WTC11 (cell line): ENCODE data around the gene TRAFD1. TPM values are rescaled to one million over a fixed set of nuclear protein-coding genes. Genes with fewer than 3 reads are reported as not detected.

Source experiments
- ATAC-seq: fragments of 200-7000 bp; cut with Tn5 transposase; 2 replicates; pipeline ENCODE4 v1.10.0; 2021; ENCODE audit warnings: mild to moderate bottlenecking, moderate library complexity
- CTCF ChIA-PET: fragments of 300-600 bp; sonication (Branson Sonifier 250); formaldehyde crosslinking; loops from one replicate; lab custom pipeline; 2021; ENCODE audit warnings: antibody characterized with exemption; lab: Charles Lee
- POLR2A ChIA-PET: fragments of 350-600 bp; sonication (Branson Sonifier 250); formaldehyde crosslinking; loops from one replicate; lab custom pipeline; 2021; ENCODE audit warnings: antibody characterized with exemption; lab: Charles Lee
- DNase-seq: peaks from one replicate; pipeline ENCODE4 v3.0.0; 2021; ENCODE audit warnings: low spot score
- H3K27ac Mint-ChIP-seq: 2 replicates; pipeline ENCODE4 v1.8.0; 2021; ENCODE audit warnings: mixed read lengths
- H3K27me3 Mint-ChIP-seq: 2 replicates; pipeline ENCODE4 v1.8.0; 2021; ENCODE audit warnings: low read depth, mild to moderate bottlenecking, moderate library complexity, mixed read lengths
- H3K36me3 Mint-ChIP-seq: 2 replicates; pipeline ENCODE4 v1.8.0; 2021; ENCODE audit warnings: mixed read lengths
- H3K4me1 Mint-ChIP-seq: 2 replicates; pipeline ENCODE4 v1.8.0; 2022; ENCODE audit warnings: mixed read lengths
- H3K4me3 Mint-ChIP-seq: 2 replicates; pipeline ENCODE4 v1.8.0; 2021; ENCODE audit warnings: mild to moderate bottlenecking, moderate library complexity, mixed read lengths
- H3K9me3 Mint-ChIP-seq: 2 replicates; pipeline ENCODE4 v1.8.0; 2021; ENCODE audit warnings: mixed read lengths
- ELF4 ChIP-seq: sonication (generic); formaldehyde crosslinking; IDR thresholded peaks from 2 replicates; pipeline ENCODE4 v1.8.1; 2022; ENCODE audit warnings: low read depth, mild to moderate bottlenecking, moderate library complexity, missing genetic modification reagents
- ETV6 ChIP-seq: sonication (generic); formaldehyde crosslinking; IDR thresholded peaks from 2 replicates; pipeline ENCODE4 v1.8.1; 2022; ENCODE audit warnings: mild to moderate bottlenecking, missing genetic modification reagents
- FOXP1 ChIP-seq: sonication (generic); formaldehyde crosslinking; IDR thresholded peaks from 2 replicates; pipeline ENCODE4 v1.8.0; 2022; ENCODE audit warnings: missing genetic modification reagents, mild to moderate bottlenecking, moderate library complexity, borderline replicate concordance
- IRF2 ChIP-seq: sonication (generic); formaldehyde crosslinking; IDR thresholded peaks from 2 replicates; pipeline ENCODE4 v1.8.0; 2022; ENCODE audit warnings: low read depth, missing genetic modification reagents, borderline replicate concordance
- NR3C1 ChIP-seq: sonication (generic); formaldehyde crosslinking; conservative IDR thresholded peaks from 2 replicates; pipeline ENCODE4 v1.8.1; 2023; ENCODE audit warnings: low read depth, mild to moderate bottlenecking, missing genetic modification reagents
- TCF7 ChIP-seq: sonication (generic); formaldehyde crosslinking; IDR thresholded peaks from 2 replicates; pipeline ENCODE4 v1.8.0; 2022; ENCODE audit warnings: mild to moderate bottlenecking, low read depth, missing genetic modification reagents, moderate library complexity
- ZNF671 ChIP-seq: fragments of 250-450 bp; sonication (Bioruptor Pico); IDR thresholded peaks from 2 replicates; pipeline ENCODE4 v1.8.0; 2021; ENCODE audit warnings: mild to moderate bottlenecking
- total RNA-seq: library from RNA; stranded (reverse); gene quantifications from 3 replicates; pipeline ENCODE4 v1.2.3, GENCODE V29; 2021
- TF ChIP-seq, protein P1 (sequence below): sonication (generic); formaldehyde crosslinking; IDR thresholded peaks from 2 replicates; pipeline ENCODE4 v1.8.1; 2022; ENCODE audit warnings: mild to moderate bottlenecking, missing genetic modification reagents, moderate library complexity, borderline replicate concordance
- TF ChIP-seq, protein P2 (sequence below): fragments of 250-450 bp; sonication (Bioruptor Pico); IDR thresholded peaks from 2 replicates; pipeline ENCODE4 v1.9.0; 2021; ENCODE audit warnings: mild to moderate bottlenecking
- TF ChIP-seq, protein P3 (sequence below): fragments of 250-450 bp; sonication (Bioruptor Pico); IDR thresholded peaks from 2 replicates; pipeline ENCODE4 v1.9.0; 2021; ENCODE audit warnings: mild to moderate bottlenecking
- TF ChIP-seq, protein P4 (sequence below): sonication (generic); formaldehyde crosslinking; IDR thresholded peaks from 2 replicates; pipeline ENCODE4 v1.8.0; 2023; ENCODE audit warnings: missing genetic modification reagents, mild to moderate bottlenecking, borderline replicate concordance
- TF ChIP-seq, protein P5 (sequence below): sonication (generic); formaldehyde crosslinking; IDR thresholded peaks from 2 replicates; pipeline ENCODE4 v1.8.0; 2022; ENCODE audit warnings: mild to moderate bottlenecking, missing genetic modification reagents

TRAFD1 gene
- total RNA-seq, 1 experiment from 2014 or later, result 25.1 TPM

DNA sequence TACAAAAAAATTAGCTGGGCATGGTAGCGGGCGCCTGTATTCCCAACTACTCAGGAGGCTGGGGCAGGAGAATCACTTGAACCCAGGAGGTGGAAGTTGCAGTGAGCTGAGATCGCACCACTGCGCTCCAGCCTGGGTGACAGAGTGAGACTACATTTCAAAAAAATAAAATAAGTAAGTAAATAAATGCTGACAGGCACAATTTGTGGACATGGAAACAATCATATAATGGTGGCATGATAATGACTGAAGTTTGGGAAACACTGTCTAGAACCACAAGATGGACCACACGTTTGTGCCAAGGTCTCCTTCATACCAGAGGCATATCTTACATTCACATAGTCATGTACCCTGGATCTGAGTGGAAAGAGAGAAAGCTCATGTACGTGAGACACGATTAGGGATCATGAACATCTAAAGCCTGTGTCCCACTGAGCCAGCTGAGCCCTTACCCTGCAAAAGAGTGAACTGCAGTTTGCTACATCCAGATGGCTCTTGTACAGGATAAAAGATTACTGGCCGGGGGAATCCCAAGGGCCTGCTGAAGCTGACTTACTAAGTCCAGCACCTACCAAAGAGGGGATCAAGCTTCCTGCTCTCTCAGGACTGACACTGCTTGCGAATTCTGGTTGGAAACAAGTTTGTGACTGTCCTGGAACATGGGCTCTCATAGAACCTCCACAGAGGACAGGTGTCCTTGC lies 62.9 kb downstream of the TRAFD1 start (continued):
- TF ChIP-seq, protein P1, sequence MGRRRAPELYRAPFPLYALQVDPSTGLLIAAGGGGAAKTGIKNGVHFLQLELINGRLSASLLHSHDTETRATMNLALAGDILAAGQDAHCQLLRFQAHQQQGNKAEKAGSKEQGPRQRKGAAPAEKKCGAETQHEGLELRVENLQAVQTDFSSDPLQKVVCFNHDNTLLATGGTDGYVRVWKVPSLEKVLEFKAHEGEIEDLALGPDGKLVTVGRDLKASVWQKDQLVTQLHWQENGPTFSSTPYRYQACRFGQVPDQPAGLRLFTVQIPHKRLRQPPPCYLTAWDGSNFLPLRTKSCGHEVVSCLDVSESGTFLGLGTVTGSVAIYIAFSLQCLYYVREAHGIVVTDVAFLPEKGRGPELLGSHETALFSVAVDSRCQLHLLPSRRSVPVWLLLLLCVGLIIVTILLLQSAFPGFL, result no peak

- H3K27ac Mint-ChIP-seq, result no peak overlapping the region; the same call in 1 of the 2 replicates
- H3K27me3 Mint-ChIP-seq, result no peaks in the 10 kb centered on the region
Measured at GRCh38 chr12:112190231-112191025, 65.1 kb downstream of the TRAFD1 start.

GRCh38 chr12:112191201-112191600 lies 65.8 kb downstream of the TRAFD1 start:
- H3K27me3 Mint-ChIP-seq, result no peaks in the 10 kb centered on the region
- peaks cover 22% of the 10 kb centered on the region for H3K36me3 Mint-ChIP-seq
- POLR2A ChIA-PET, result no interaction called here
- TF ChIP-seq FOXP1 (CRISPR knock-in tag), result no peak
- TF ChIP-seq, all 79 proteins: peak for 0
- no peak for ATAC-seq
- no peaks in the 10 kb centered on the region for H3K4me1 Mint-ChIP-seq
- no peak overlapping the region for H3K4me3 Mint-ChIP-seq
- no peaks in the 10 kb centered on the region for H3K9me3 Mint-ChIP-seq
- CTCF ChIA-PET, result interaction anchor here (0.8 to 1.0 kb wide), 2 partner anchors 171 to 196 kb away, joined by 3 read pairs; no protein-coding TSS in a partner anchor
- no peak for DNase-seq
- H3K27ac Mint-ChIP-seq, result no peak overlapping the region; the same call in 1 of the 2 replicates

More at GRCh38 chr12:112190231-112191025, 65.1 kb downstream of the TRAFD1 start:
- ChIA-PET CTCF (interaction anchor here (0.5 to 1.0 kb wide), 3 partner anchors 71 to 245 kb away, joined by 3 read pairs; no protein-coding TSS in a partner anchor), POLR2A (no interaction called here)
- no peak; the same call in 1 of the 2 replicates for ATAC-seq
- H3K4me3 Mint-ChIP-seq, result no peak overlapping the region
- H3K4me1 Mint-ChIP-seq, result no peaks in the 10 kb centered on the region
- DNase-seq, result no peak
- no peak for TF ChIP-seq TCF7
- no peak for TF ChIP-seq ELF4 (CRISPR knock-in tag)
- TF ChIP-seq FOXP1 (CRISPR knock-in tag), result no peak
- TF ChIP-seq, protein P2, sequence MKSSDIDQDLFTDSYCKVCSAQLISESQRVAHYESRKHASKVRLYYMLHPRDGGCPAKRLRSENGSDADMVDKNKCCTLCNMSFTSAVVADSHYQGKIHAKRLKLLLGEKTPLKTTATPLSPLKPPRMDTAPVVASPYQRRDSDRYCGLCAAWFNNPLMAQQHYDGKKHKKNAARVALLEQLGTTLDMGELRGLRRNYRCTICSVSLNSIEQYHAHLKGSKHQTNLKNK (CRISPR knock-in tag), result no peak
- TF ChIP-seq ZNF671, result no peak
- H3K9me3 Mint-ChIP-seq, result no peaks in the 10 kb centered on the region
- H3K36me3 Mint-ChIP-seq, result peaks cover 22% of the 10 kb centered on the region

GRCh38 chr12:112191840-112192321 lies 66.5 kb downstream of the TRAFD1 start:
- Mint-ChIP-seq H3K4me3 (no peak overlapping the region), H3K27ac (no peak overlapping the region), H3K9me3 (no peaks in the 10 kb centered on the region), H3K4me1 (no peaks in the 10 kb centered on the region), H3K36me3 (peaks cover 22% of the 10 kb centered on the region), H3K27me3 (no peaks in the 10 kb centered on the region)
- POLR2A ChIA-PET, result no interaction called here
- ATAC-seq, result no peak
- DNase-seq, result no peak
- CTCF ChIA-PET, result interaction anchor here (0.8 to 2.0 kb wide), 2 partner anchors 172 to 195 kb away, joined by 3 to 6 read pairs; no protein-coding TSS in a partner anchor
- TF ChIP-seq, protein P3, sequence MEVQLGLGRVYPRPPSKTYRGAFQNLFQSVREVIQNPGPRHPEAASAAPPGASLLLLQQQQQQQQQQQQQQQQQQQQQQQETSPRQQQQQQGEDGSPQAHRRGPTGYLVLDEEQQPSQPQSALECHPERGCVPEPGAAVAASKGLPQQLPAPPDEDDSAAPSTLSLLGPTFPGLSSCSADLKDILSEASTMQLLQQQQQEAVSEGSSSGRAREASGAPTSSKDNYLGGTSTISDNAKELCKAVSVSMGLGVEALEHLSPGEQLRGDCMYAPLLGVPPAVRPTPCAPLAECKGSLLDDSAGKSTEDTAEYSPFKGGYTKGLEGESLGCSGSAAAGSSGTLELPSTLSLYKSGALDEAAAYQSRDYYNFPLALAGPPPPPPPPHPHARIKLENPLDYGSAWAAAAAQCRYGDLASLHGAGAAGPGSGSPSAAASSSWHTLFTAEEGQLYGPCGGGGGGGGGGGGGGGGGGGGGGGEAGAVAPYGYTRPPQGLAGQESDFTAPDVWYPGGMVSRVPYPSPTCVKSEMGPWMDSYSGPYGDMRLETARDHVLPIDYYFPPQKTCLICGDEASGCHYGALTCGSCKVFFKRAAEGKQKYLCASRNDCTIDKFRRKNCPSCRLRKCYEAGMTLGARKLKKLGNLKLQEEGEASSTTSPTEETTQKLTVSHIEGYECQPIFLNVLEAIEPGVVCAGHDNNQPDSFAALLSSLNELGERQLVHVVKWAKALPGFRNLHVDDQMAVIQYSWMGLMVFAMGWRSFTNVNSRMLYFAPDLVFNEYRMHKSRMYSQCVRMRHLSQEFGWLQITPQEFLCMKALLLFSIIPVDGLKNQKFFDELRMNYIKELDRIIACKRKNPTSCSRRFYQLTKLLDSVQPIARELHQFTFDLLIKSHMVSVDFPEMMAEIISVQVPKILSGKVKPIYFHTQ (CRISPR knock-in tag), result no peak
- TF ChIP-seq, protein P4, sequence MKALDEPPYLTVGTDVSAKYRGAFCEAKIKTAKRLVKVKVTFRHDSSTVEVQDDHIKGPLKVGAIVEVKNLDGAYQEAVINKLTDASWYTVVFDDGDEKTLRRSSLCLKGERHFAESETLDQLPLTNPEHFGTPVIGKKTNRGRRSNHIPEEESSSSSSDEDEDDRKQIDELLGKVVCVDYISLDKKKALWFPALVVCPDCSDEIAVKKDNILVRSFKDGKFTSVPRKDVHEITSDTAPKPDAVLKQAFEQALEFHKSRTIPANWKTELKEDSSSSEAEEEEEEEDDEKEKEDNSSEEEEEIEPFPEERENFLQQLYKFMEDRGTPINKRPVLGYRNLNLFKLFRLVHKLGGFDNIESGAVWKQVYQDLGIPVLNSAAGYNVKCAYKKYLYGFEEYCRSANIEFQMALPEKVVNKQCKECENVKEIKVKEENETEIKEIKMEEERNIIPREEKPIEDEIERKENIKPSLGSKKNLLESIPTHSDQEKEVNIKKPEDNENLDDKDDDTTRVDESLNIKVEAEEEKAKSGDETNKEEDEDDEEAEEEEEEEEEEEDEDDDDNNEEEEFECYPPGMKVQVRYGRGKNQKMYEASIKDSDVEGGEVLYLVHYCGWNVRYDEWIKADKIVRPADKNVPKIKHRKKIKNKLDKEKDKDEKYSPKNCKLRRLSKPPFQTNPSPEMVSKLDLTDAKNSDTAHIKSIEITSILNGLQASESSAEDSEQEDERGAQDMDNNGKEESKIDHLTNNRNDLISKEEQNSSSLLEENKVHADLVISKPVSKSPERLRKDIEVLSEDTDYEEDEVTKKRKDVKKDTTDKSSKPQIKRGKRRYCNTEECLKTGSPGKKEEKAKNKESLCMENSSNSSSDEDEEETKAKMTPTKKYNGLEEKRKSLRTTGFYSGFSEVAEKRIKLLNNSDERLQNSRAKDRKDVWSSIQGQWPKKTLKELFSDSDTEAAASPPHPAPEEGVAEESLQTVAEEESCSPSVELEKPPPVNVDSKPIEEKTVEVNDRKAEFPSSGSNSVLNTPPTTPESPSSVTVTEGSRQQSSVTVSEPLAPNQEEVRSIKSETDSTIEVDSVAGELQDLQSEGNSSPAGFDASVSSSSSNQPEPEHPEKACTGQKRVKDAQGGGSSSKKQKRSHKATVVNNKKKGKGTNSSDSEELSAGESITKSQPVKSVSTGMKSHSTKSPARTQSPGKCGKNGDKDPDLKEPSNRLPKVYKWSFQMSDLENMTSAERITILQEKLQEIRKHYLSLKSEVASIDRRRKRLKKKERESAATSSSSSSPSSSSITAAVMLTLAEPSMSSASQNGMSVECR (CRISPR knock-in tag), result no peak
- TF ChIP-seq IRF2 (CRISPR knock-in tag) (no peak), ELF4 (CRISPR knock-in tag) (no peak), ETV6 (CRISPR knock-in tag) (no peak), NR3C1 (CRISPR knock-in tag) (no peak)
- TF ChIP-seq, protein P5, sequence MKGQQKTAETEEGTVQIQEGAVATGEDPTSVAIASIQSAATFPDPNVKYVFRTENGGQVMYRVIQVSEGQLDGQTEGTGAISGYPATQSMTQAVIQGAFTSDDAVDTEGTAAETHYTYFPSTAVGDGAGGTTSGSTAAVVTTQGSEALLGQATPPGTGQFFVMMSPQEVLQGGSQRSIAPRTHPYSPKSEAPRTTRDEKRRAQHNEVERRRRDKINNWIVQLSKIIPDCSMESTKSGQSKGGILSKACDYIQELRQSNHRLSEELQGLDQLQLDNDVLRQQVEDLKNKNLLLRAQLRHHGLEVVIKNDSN, result no peak
